ENCODE data around the gene ITPR1.

The ITPR1 gene

DNA sequence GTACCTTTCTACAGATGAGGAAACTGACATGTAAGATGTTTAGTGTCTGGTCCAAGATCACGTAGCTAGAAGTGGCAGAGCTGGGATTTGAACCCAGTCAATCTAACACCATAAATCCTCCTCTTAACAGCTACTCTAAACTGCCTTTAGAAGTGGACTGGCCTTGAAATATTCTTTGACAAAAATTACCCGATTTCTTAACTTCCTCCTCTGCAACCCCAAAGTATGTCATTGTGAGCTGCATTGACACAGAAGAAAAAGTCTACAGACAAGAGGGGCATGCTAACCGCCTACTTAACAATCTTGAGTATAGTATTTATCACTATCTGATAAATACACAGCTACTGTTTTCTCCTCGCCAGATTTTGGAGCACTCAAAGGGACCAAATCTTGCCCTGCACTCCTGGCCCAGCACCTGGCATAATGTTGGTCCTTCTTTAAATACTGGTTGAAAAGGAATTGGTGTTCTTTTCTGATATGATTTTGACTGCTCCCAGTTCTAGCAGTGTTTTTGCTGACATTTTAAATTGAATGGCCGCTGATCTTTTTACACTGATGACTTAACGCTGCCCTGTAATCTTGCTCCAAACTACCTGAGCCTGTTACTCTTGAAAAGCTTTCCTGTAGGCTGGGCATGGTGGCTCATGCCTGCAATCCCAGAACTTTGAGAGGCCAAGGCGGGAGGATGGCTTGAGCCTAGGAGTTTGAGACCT, 36.9 kb downstream of the ITPR1 start:
- Histone ChIP-seq H3K4me3 (ENCODE audit: low read depth, low read length) (no peak overlapping the region), H3K27ac (ENCODE audit: extremely low read depth, low read depth, low read length) (no peak overlapping the region), H3K4me1 (ENCODE audit: control insufficient read depth, insufficient read depth, low read length) (peaks cover 21% of the 10 kb centered on the region), H3K9me3 (ENCODE audit: control insufficient read depth, insufficient read depth, low read depth, low read length) (no peaks in the 10 kb centered on the region), H3K36me3 (ENCODE audit: control insufficient read depth in 2 of 2, insufficient read depth in 1 of 2, low read length in 2 of 2) (no peaks in the 10 kb centered on the region)
- ChIA-PET CTCF (interaction anchor here (1.1 kb wide), 1 partner anchor 103 kb away, joined by 7 read pairs; no protein-coding TSS in a partner anchor), POLR2A (no interaction called here)
- TF ChIP-seq ZNF133 (tag by site-specific recombination; IDR thresholded peaks at IDR 0.05) (0 out of 2 replicates have a peak, but pooled peaks have one; percentile 30), ZBTB1 (tag by site-specific recombination; IDR thresholded peaks at IDR 0.05) (no peak)

DNA sequence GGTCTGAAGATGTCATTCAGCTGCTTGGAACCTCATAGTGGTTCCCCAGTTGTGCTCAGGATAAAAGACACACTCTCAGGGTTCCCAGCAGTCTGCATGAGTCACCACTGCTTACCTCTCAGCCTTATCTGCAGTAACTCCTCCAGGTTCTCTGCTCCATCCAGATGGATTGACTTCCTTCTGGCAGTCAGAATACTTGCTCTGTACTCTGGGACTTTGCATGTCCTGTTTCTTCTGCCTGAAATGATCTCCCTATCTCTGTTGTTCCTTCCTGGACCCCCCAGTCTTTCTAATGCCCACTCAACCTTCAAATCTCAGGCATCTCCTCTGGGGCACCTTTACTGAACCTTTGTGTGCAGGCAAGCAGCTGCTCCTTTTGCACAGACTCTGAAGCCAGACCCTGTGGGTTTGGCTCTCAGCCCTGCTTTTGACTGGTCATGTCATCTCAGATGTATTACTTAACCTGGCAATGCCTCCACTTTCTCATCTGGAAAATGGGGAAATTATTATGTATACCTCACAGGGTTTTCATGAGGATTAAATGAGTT, 38.4 kb downstream of the ITPR1 start:
- ChIA-PET POLR2A (no interaction called here), CTCF (interaction anchor here (0.6 kb wide), 1 partner anchor 13 kb away, joined by 3 read pairs; no protein-coding TSS in a partner anchor)
- Histone ChIP-seq H3K27ac (ENCODE audit: extremely low read depth, low read depth, low read length) (no peak overlapping the region), H3K4me1 (ENCODE audit: control insufficient read depth, insufficient read depth, low read length) (peaks cover 21% of the 10 kb centered on the region), H3K9me3 (ENCODE audit: control insufficient read depth, insufficient read depth, low read depth, low read length) (no peaks in the 10 kb centered on the region), H3K4me3 (ENCODE audit: low read depth, low read length) (no peak overlapping the region), H3K36me3 (ENCODE audit: control insufficient read depth in 2 of 2, insufficient read depth in 1 of 2, low read length in 2 of 2) (no peaks in the 10 kb centered on the region)
- TF ChIP-seq ZNF416 (tag by site-specific recombination; IDR thresholded peaks at IDR 0.05): peak; percentile 100
- no peak for TF ChIP-seq ZNF221 (tag by site-specific recombination; IDR thresholded peaks at IDR 0.05; ENCODE audit: borderline replicate concordance)
- peak; percentile 52 for TF ChIP-seq ZNF366 (tag by site-specific recombination; conservative IDR thresholded peaks at IDR 0.05)
- no peak for TF ChIP-seq PRDM1 (tag by site-specific recombination; IDR thresholded peaks at IDR 0.05)
- no peak for TF ChIP-seq ZNF792 (tag by site-specific recombination; IDR thresholded peaks at IDR 0.05)
- no peak for TF ChIP-seq SALL2 (tag by site-specific recombination; IDR thresholded peaks at IDR 0.05; ENCODE audit: borderline replicate concordance)
- TF ChIP-seq, protein P1, sequence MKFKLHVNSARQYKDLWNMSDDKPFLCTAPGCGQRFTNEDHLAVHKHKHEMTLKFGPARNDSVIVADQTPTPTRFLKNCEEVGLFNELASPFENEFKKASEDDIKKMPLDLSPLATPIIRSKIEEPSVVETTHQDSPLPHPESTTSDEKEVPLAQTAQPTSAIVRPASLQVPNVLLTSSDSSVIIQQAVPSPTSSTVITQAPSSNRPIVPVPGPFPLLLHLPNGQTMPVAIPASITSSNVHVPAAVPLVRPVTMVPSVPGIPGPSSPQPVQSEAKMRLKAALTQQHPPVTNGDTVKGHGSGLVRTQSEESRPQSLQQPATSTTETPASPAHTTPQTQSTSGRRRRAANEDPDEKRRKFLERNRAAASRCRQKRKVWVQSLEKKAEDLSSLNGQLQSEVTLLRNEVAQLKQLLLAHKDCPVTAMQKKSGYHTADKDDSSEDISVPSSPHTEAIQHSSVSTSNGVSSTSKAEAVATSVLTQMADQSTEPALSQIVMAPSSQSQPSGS (tag by site-specific recombination; IDR thresholded peaks at IDR 0.05; ENCODE audit: low read depth): no peak
- TF ChIP-seq, protein P2, sequence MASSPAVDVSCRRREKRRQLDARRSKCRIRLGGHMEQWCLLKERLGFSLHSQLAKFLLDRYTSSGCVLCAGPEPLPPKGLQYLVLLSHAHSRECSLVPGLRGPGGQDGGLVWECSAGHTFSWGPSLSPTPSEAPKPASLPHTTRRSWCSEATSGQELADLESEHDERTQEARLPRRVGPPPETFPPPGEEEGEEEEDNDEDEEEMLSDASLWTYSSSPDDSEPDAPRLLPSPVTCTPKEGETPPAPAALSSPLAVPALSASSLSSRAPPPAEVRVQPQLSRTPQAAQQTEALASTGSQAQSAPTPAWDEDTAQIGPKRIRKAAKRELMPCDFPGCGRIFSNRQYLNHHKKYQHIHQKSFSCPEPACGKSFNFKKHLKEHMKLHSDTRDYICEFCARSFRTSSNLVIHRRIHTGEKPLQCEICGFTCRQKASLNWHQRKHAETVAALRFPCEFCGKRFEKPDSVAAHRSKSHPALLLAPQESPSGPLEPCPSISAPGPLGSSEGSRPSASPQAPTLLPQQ (tag by site-specific recombination; IDR thresholded peaks at IDR 0.05): no peak
- 0 out of 2 replicates have a peak, but pooled peaks have one; percentile 15 for TF ChIP-seq ZNF660 (tag by site-specific recombination; IDR thresholded peaks at IDR 0.05)
- TF ChIP-seq ZNF707 (tag by site-specific recombination; IDR thresholded peaks at IDR 0.05): no peak
- TF ChIP-seq ZNF423 (tag by site-specific recombination; IDR thresholded peaks at IDR 0.05): no peak
- TF ChIP-seq, protein P3, sequence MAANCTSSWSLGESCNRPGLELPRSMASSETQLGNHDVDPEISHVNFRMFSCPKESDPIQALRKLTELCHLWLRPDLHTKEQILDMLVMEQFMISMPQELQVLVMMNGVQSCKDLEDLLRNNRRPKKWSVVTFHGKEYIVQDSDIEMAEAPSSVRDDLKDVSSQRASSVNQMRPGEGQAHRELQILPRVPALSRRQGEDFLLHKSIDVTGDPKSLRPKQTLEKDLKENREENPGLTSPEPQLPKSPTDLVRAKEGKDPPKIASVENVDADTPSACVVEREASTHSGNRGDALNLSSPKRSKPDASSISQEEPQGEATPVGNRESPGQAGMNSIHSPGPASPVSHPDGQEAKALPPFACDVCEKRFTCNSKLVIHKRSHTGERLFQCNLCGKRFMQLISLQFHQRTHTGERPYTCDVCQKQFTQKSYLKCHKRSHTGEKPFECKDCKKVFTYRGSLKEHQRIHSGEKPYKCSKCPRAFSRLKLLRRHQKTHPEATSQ (tag by site-specific recombination; IDR thresholded peaks at IDR 0.05): no peak
- no peak for TF ChIP-seq ZNF175 (tag by site-specific recombination; IDR thresholded peaks at IDR 0.05)
- TF ChIP-seq ZNF112 (tag by site-specific recombination; IDR thresholded peaks at IDR 0.05): no peak
- TF ChIP-seq ZNF514 (tag by site-specific recombination; IDR thresholded peaks at IDR 0.05): no peak
- no peak for TF ChIP-seq ZNF302 (tag by site-specific recombination; IDR thresholded peaks at IDR 0.05; ENCODE audit: low read depth)
- TF ChIP-seq ZNF214 (tag by site-specific recombination; IDR thresholded peaks at IDR 0.05; ENCODE audit: borderline replicate concordance): no peak
- no peak for TF ChIP-seq ZNF830 (tag by site-specific recombination; IDR thresholded peaks at IDR 0.05; ENCODE audit: low read depth)
- TF ChIP-seq ZNF311 (tag by site-specific recombination; IDR thresholded peaks at IDR 0.05; ENCODE audit: borderline replicate concordance): no peak
- peak; percentile 50; the same call in 1 of the 2 replicates for TF ChIP-seq IKZF3 (tag by site-specific recombination; IDR thresholded peaks at IDR 0.05)
- TF ChIP-seq ZIC2 (tag by site-specific recombination; IDR thresholded peaks at IDR 0.05): peak; percentile 36; the same call in 1 of the 2 replicates
- no peak for TF ChIP-seq ZNF341 (tag by site-specific recombination; IDR thresholded peaks at IDR 0.05; ENCODE audit: low read depth)
- TF ChIP-seq, protein P4, sequence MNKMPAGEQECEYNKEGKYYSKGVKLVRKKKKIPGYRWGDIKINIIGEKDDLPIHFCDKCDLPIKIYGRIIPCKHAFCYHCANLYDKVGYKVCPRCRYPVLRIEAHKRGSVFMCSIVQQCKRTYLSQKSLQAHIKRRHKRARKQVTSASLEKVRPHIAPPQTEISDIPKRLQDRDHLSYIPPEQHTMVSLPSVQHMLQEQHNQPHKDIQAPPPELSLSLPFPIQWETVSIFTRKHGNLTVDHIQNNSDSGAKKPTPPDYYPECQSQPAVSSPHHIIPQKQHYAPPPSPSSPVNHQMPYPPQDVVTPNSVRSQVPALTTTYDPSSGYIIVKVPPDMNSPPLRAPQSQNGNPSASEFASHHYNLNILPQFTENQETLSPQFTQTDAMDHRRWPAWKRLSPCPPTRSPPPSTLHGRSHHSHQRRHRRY (tag by site-specific recombination; IDR thresholded peaks at IDR 0.05): no peak
- no peak for TF ChIP-seq ZNF768 (tag by site-specific recombination; IDR thresholded peaks at IDR 0.05)
- no peak for TF ChIP-seq ZNF114 (tag by site-specific recombination; IDR thresholded peaks at IDR 0.05)
- no peak for TF ChIP-seq ZNF19 (tag by site-specific recombination; IDR thresholded peaks at IDR 0.05; ENCODE audit: low read depth)

Data from HEK293 (cell line).